Adipocyte (in vitro differentiated cells): ENCODE data around the gene PRR23B.
"Not testable (repeated sequence)": the region's sequence is repeated elsewhere in the genome, so short reads cannot be mapped to it uniquely, and the experiment has no call there.

Experiments used
- DNase-seq: peaks from one replicate; pipeline ENCODE4 v3.0.0-alpha.2; 2015; ENCODE audit warnings: low read depth
- H3K27me3 ChIP-seq: replicated peaks from 2 replicates; pipeline ENCODE4 v1.7.0; 2013; ENCODE audit warnings: mild to moderate bottlenecking, low read length, moderate library complexity; ENCODE audit not compliant: control insufficient read depth, insufficient read depth
- H3K36me3 ChIP-seq: 2 replicates; pipeline ENCODE4 v1.7.0; 2013; ENCODE audit warnings: low read length, mild to moderate bottlenecking, moderate library complexity; ENCODE audit not compliant: control insufficient read depth, insufficient read depth, severe bottlenecking
- H3K4me1 ChIP-seq: 2 replicates; pipeline ENCODE4 v1.7.0; 2013; ENCODE audit warnings: mild to moderate bottlenecking, low read length, moderate library complexity; ENCODE audit not compliant: control insufficient read depth, insufficient read depth
- H3K4me3 ChIP-seq: 2 replicates; pipeline ENCODE4 v1.7.0; 2013; ENCODE audit warnings: mild to moderate bottlenecking, low read length, moderate library complexity
- H3K9ac ChIP-seq: 2 replicates; pipeline ENCODE4 v1.7.0; 2013; ENCODE audit warnings: mild to moderate bottlenecking, low read length, moderate library complexity
- H3K9me3 ChIP-seq: 2 replicates; pipeline ENCODE4 v1.7.0; 2013; ENCODE audit warnings: mild to moderate bottlenecking, low read length, moderate library complexity; ENCODE audit not compliant: control insufficient read depth

The PRR23B gene

GRCh38 chr3:139020868-139021234, at the start of gene PRR23B:
Gene PRR23B, minus strand, starts transcription at chr3:139020926. Its CDS starts 265 bp downstream, at chr3:139020661.
- H3K9ac ChIP-seq = no peak within 1 kb of the TSS
- no peak within 1 kb of the TSS for H3K4me3 ChIP-seq
- no peaks in the 10 kb centered on the region for H3K27me3 ChIP-seq
- H3K36me3 ChIP-seq = no peaks in the 10 kb centered on the region
- DNase-seq = no peak
- H3K9me3 ChIP-seq = no peaks in the 10 kb centered on the region
- no peaks in the 10 kb centered on the region for H3K4me1 ChIP-seq

- Histone ChIP-seq H3K4me3 (no peak overlapping the region), H3K27me3 (no peaks in the 10 kb centered on the region), H3K36me3 (no peaks in the 10 kb centered on the region), H3K4me1 (peaks cover 9% of the 10 kb centered on the region), H3K9me3 (no peaks in the 10 kb centered on the region), H3K9ac (no peak overlapping the region)
- DNase-seq = no peak
Observed at GRCh38 chr3:139062918-139063317, 42.2 kb upstream of the PRR23B start.

- Histone ChIP-seq H3K36me3 (no peaks in the 10 kb centered on the region), H3K9ac (no peak overlapping the region), H3K27me3 (no peaks in the 10 kb centered on the region), H3K9me3 (peaks cover 20% of the 10 kb centered on the region), H3K4me1 (no peaks in the 10 kb centered on the region), H3K4me3 (no peak overlapping the region)
- no peak for DNase-seq
Observed at GRCh38 chr3:139052802-139053600, 32.3 kb upstream of the PRR23B start.

- Histone ChIP-seq H3K9me3 (no peaks in the 10 kb centered on the region), H3K36me3 (no peaks in the 10 kb centered on the region), H3K27me3 (no peaks in the 10 kb centered on the region), H3K4me3 (no peak within 1 kb of the TSS), H3K9ac (no peak within 1 kb of the TSS), H3K4me1 (no peaks in the 10 kb centered on the region)
- no peak for DNase-seq
Observed at GRCh38 chr3:139044366-139045210, 23.9 kb upstream of the PRR23B start, which contains the start of gene PRR23C. Gene PRR23C, minus strand, starts transcription at chr3:139044892. Its CDS starts 272 bp downstream, at chr3:139044620.

- DNase-seq = no peak
- Histone ChIP-seq H3K36me3 (no peaks in the 10 kb centered on the region), H3K9me3 (no peaks in the 10 kb centered on the region), H3K9ac (no peak overlapping the region), H3K4me3 (no peak overlapping the region), H3K4me1 (no peaks in the 10 kb centered on the region), H3K27me3 (no peaks in the 10 kb centered on the region)
Observed at GRCh38 chr3:139043554-139044365, 23.0 kb upstream of the PRR23B start.

- no peaks in the 10 kb centered on the region for H3K36me3 ChIP-seq
- no peak overlapping the region for H3K4me3 ChIP-seq
- no peak for DNase-seq
- no peaks in the 10 kb centered on the region for H3K27me3 ChIP-seq
- no peaks in the 10 kb centered on the region for H3K4me1 ChIP-seq
- H3K9me3 ChIP-seq = peaks cover under 1% of the 10 kb centered on the region
- H3K9ac ChIP-seq = no peak overlapping the region
Observed at GRCh38 chr3:139037478-139037877, 16.8 kb upstream of the PRR23B start.

- no peaks in the 10 kb centered on the region for H3K36me3 ChIP-seq
- no peaks in the 10 kb centered on the region for H3K4me1 ChIP-seq
- no peak overlapping the region for H3K9ac ChIP-seq
- peaks cover 11% of the 10 kb centered on the region for H3K9me3 ChIP-seq
- no peaks in the 10 kb centered on the region for H3K27me3 ChIP-seq
- DNase-seq = no peak
- no peak overlapping the region for H3K4me3 ChIP-seq
Observed at GRCh38 chr3:139032326-139033002, 11.7 kb upstream of the PRR23B start.

GRCh38 chr3:139030576-139030975, 9.8 kb upstream of the PRR23B start:
- DNase-seq, H3K9ac ChIP-seq, H3K4me3 ChIP-seq, H3K36me3 ChIP-seq, H3K27me3 ChIP-seq, H3K4me1 ChIP-seq: not testable (repeated sequence)
- peaks cover 11% of the 10 kb centered on the region for H3K9me3 ChIP-seq

GRCh38 chr3:139024968-139025367, 4.2 kb upstream of the PRR23B start:
- no peak overlapping the region for H3K9ac ChIP-seq
- H3K27me3 ChIP-seq = no peaks in the 10 kb centered on the region
- no peaks in the 10 kb centered on the region for H3K36me3 ChIP-seq
- no peak overlapping the region for H3K4me3 ChIP-seq
- no peaks in the 10 kb centered on the region for H3K4me1 ChIP-seq
- no peaks in the 10 kb centered on the region for H3K9me3 ChIP-seq
- DNase-seq = no peak

GRCh38 chr3:139020036-139020867, 474 bp downstream of the PRR23B start:
- no peak overlapping the region for H3K4me3 ChIP-seq
- no peak overlapping the region for H3K9ac ChIP-seq
- no peaks in the 10 kb centered on the region for H3K4me1 ChIP-seq
- H3K27me3 ChIP-seq = no peaks in the 10 kb centered on the region
- no peak for DNase-seq
- no peaks in the 10 kb centered on the region for H3K9me3 ChIP-seq
- no peaks in the 10 kb centered on the region for H3K36me3 ChIP-seq
